Peyer's patch (tissue), 4 donors: Measurements from ENCODE around the gene SLC16A13. TPM values are rescaled to one million over a fixed set of nuclear protein-coding genes. Genes with fewer than 3 reads are reported as not detected.

ENCODE experiments used
- DNase-seq, 3 donors: peaks; one replicate each; pipeline ENCODE4 v3.0.0-alpha.2; 2017 to 2019
- H3K27ac ChIP-seq, 4 donors: fragments of 200-600 bp; sonication (generic); one replicate each; pipeline ENCODE4 v1.5.1; 2016 to 2019
- H3K27me3 ChIP-seq, 2 donors: fragments of 200-600 bp; sonication (generic); one replicate each; pipeline ENCODE4 v1.5.1; 2019
- H3K36me3 ChIP-seq, 3 donors: fragments of 200-600 bp; sonication (generic); one replicate each; pipeline ENCODE4 v1.5.1; 2016 to 2019
- H3K4me1 ChIP-seq, 4 donors: fragments of 200-600 bp; sonication (generic); one replicate each; pipeline ENCODE4 v1.5.1; 2016 to 2019
- H3K4me3 ChIP-seq, 4 donors: fragments of 200-600 bp; sonication (generic); 1 replicate in 3 of 4; 2 replicates in 1 of 4; pipeline ENCODE4 v1.5.1; 2016 to 2019; ENCODE audit warnings: mild to moderate bottlenecking in 1 of 4
- H3K9me3 ChIP-seq, 4 donors: fragments of 200-600 bp; sonication (generic); one replicate each; pipeline ENCODE4 v1.5.1; 2016 to 2019; ENCODE audit warnings: mild to moderate bottlenecking in 1 of 4
- POLR2A ChIP-seq, 2 donors: fragments of 450-650 bp; IDR thresholded peaks; one replicate each; pipeline ENCODE4 v1.5.1; 2017; ENCODE audit warnings: antibody characterized with exemption in 2 of 2, mild to moderate bottlenecking in 2 of 2, moderate library complexity in 2 of 2
- total RNA-seq, 4 donors: library from RNA; depleted of rRNA; stranded (reverse); fragments of >200 nt; gene quantifications; one replicate each; pipeline ENCODE4 v1.1.0, GENCODE V29; 2016
- TF ChIP-seq, protein P1 (sequence below), 6 experiments: fragments of 450-650 bp in 4 of 6; fragments of 200-600 bp in 2 of 6; sonication (generic) in 1 of 6; IDR thresholded peaks; one replicate each; pipeline ENCODE4 v1.5.1; 2017 to 2019; ENCODE audit warnings: antibody characterized with exemption in 6 of 6, mild to moderate bottlenecking in 3 of 6, moderate library complexity in 1 of 6

Gene SLC16A13
- total RNA-seq, 4 donors from 2014 or later: 7.5 to 16.4 (median 8.8) TPM

DNA sequence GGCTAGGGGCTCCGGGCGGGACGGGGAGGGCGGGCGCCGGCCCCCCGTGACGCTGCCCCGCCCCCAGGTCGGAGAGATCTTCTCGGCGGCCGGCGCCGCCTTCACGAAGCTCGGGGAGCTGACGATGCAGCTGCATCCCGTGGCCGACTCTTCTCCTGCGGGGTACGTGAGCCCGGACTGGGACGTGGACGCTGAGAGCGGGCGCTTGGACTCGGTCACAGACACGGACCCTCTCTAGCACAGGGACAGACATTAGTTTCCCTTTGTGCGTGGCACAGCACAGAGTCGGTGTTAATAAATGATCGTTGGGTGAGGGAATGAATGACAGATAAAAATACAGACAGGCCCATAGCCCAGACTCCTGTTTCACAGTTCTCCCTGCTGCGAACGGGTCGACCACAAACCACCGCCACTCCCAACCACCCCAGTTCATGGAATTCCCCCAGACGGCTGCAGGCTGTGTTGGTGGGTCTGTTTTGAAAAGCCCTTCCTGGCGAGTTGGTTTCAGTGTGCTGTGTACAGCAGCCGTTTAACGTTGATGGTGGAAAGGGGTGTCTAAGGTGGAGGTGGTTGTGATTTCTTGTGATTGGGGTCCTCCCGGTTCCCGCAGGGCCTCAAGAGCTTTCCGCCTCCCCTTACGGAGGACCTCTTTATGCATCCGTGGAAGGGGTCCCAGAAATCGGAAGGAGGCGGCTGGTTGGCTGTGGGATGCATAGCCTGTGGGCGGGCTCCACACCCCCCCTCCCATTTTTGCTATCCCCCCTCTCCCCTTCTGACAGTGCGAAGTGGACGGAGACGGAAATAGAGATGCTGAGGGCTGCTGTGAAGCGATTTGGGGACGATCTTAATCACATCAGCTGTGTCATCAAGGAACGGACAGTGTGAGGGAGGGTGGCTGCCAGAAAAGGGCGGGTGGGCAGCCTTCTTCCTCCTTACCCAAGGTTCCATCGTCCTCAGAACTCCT lies 20.5 kb upstream of the SLC16A13 start:
- peak; percentile 53 to 71 (median 54) for DNase-seq
- Histone ChIP-seq H3K27me3 (no peaks in the 10 kb centered on the region), H3K36me3 (no peaks in the 10 kb centered on the region), H3K9me3 (no peaks in the 10 kb centered on the region), H3K4me1 (peaks cover 4 to 55% (median 26%) of the 10 kb centered on the region in 4 donors), H3K4me3 (peak overlapping the region; percentile 65 to 88 (median 78)), H3K27ac (peak overlapping the region; percentile 92 to 98 (median 96))
- TF ChIP-seq POLR2A (IDR thresholded peaks at IDR 0.05): peak; percentile 1 to 54
- TF ChIP-seq, protein P1, sequence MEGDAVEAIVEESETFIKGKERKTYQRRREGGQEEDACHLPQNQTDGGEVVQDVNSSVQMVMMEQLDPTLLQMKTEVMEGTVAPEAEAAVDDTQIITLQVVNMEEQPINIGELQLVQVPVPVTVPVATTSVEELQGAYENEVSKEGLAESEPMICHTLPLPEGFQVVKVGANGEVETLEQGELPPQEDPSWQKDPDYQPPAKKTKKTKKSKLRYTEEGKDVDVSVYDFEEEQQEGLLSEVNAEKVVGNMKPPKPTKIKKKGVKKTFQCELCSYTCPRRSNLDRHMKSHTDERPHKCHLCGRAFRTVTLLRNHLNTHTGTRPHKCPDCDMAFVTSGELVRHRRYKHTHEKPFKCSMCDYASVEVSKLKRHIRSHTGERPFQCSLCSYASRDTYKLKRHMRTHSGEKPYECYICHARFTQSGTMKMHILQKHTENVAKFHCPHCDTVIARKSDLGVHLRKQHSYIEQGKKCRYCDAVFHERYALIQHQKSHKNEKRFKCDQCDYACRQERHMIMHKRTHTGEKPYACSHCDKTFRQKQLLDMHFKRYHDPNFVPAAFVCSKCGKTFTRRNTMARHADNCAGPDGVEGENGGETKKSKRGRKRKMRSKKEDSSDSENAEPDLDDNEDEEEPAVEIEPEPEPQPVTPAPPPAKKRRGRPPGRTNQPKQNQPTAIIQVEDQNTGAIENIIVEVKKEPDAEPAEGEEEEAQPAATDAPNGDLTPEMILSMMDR (IDR thresholded peaks at IDR 0.05): no peak

DNA sequence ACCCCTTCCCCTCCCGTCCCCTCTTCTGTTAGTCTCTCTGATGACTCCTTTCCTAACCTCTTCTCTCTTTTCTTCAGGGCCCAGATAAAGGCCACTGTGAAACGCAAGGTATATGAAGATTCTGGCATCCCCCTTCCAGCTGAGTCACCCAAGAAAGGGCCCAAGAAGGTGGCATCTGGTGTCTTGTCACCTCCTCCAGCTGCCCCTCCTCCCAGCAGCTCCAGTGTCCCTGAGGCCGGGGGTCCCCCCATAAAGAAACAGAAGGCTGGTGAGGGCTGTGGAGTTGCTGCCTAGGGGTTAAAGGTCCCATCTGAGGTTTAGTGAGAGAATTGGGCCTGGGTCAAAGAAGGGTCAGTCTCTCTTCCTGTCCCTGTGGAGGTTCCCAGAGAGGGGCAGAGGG lies 19.4 kb upstream of the SLC16A13 start:
- H3K27ac ChIP-seq: peak overlapping the region in 2 of 4 donors; percentile 17 to 98

DNA sequence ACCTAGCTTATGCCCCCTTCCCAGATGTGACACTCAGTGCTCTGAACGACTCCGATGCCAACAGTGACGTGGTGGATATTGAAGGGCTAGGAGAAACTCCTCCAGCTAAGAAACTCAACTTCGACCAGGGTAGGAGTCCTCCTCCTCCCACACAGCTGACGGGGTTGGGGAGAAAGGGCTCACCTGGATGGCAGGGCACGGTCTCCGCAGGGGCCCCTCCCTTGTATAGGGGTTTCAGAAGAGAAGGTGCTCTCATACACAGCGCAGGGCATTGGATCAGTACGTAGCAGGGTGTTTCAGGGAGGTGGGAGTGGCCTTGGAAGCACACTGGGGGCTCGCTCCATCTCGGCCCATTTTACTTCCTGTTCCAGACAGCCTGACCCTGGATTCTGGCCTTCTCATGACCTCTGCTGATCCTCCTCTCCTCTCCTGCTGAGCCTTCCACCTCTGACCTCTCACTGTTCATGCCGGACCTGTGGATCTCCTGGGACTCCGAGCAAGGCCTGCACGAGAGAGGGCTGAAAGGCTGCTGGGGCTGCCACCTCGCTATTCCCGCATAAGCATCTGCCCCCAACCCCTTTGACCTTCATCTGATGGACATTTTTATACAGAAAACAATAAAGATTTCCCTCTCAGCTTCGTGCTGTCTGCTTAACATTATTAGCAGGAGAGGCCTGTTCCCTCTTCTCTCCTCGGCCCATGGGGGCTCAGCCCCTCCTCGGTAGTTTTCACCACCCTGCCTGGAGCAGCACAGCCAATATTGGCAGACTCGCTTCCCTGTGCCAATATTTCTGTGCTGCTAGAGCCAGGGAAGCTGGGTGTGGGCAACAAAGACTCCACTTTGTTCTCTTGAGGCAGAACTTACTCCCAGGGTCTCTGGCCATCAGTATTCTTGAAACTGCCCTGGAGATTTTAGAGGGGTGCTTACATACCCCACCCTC lies 18.7 kb upstream of the SLC16A13 start:
- H3K4me3 ChIP-seq: no peak overlapping the region
- no peaks in the 10 kb centered on the region for H3K36me3 ChIP-seq
- TF ChIP-seq POLR2A (IDR thresholded peaks at IDR 0.05): no peak
- TF ChIP-seq, protein P1 (IDR thresholded peaks at IDR 0.05): no peak
- peaks cover 0 to 49% (median 15%) of the 10 kb centered on the region in 4 donors for H3K4me1 ChIP-seq
- no peak for DNase-seq
- no peaks in the 10 kb centered on the region for H3K9me3 ChIP-seq
- H3K27me3 ChIP-seq: no peaks in the 10 kb centered on the region
- peak overlapping the region; percentile 62 to 82 (median 72) for H3K27ac ChIP-seq

More for the DNA sequence above, 19.4 kb upstream of the SLC16A13 start:
- H3K9me3 ChIP-seq: no peaks in the 10 kb centered on the region
- no peaks in the 10 kb centered on the region for H3K27me3 ChIP-seq
- H3K4me3 ChIP-seq: no peak overlapping the region
- no peak for DNase-seq
- H3K36me3 ChIP-seq: no peaks in the 10 kb centered on the region
- peaks cover 0 to 44% (median 16%) of the 10 kb centered on the region in 4 donors for H3K4me1 ChIP-seq
- TF ChIP-seq, protein P1 (IDR thresholded peaks at IDR 0.05): no peak
- no peak for TF ChIP-seq POLR2A (IDR thresholded peaks at IDR 0.05)

DNA sequence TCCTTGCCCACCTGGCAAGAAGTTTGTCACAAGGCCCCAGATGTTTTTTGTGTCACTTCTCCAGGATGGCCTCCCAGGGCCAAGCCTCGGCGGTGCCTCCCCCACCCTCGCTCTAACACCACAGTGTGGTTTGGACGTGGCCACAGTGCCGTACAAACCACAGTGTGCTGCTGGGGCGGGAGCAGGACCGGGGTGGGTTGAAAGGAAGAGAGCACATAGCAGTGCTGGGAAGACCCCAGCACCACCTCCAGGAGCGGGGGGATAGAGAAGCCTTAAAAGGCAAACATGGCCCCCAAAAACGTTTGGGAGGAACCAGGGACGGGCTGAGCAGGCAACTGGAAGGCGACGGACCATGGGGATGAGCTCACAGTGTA lies 18.0 kb upstream of the SLC16A13 start:
- DNase-seq: no peak
- H3K4me3 ChIP-seq: peak overlapping the region in 1 of 4 donors; percentile 53
- no peaks in the 10 kb centered on the region for H3K36me3 ChIP-seq
- H3K9me3 ChIP-seq: no peaks in the 10 kb centered on the region
- H3K4me1 ChIP-seq: peaks cover 0 to 55% (median 19%) of the 10 kb centered on the region in 4 donors
- H3K27me3 ChIP-seq: no peaks in the 10 kb centered on the region
- H3K27ac ChIP-seq: peak overlapping the region; percentile 62 to 82 (median 72)
- TF ChIP-seq POLR2A (IDR thresholded peaks at IDR 0.05): no peak
- TF ChIP-seq, protein P1 (IDR thresholded peaks at IDR 0.05): no peak

DNA sequence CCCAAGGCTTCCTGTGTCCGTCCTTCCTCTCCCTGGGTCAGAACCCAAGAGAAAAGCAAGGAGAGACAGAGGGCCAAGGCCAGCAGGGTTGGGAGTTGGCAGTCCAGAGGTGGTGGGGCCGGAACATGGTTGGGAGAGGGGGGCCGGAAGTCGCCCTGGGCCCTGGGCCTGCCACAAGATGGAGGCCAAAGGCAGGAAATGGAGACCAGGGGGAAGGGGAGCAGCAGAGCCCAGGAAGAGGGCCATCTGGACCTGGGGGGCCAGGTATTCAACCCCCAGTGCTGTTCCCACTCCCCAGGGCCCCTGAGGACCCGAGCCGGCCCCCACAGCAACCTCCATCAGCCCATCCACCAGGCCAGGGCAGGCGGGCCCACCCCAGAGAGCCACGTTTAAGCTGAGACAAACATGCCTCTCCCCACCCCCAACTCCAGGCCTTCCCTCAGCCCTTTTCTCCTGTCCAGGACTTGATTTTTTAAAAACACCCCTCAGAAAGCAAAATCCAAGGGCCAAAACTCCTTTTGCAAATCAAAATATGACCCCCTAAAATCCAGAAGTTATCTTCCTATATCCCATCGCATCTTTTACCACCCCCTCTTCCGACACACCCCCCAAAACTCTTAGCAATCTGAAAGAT lies 17.4 kb upstream of the SLC16A13 start:
- TF ChIP-seq POLR2A (IDR thresholded peaks at IDR 0.05): no peak
- TF ChIP-seq, protein P1 (IDR thresholded peaks at IDR 0.05): no peak
- no peaks in the 10 kb centered on the region for H3K27me3 ChIP-seq
- H3K4me1 ChIP-seq: peaks cover 2 to 57% (median 21%) of the 10 kb centered on the region in 4 donors
- no peaks in the 10 kb centered on the region for H3K9me3 ChIP-seq
- H3K36me3 ChIP-seq: no peaks in the 10 kb centered on the region
- peak overlapping the region; percentile 62 to 82 (median 72) for H3K27ac ChIP-seq
- H3K4me3 ChIP-seq: peak overlapping the region; percentile 10 to 53 (median 32)
- no peak for DNase-seq
